HG02588 (cell line): ENCODE data around the gene ELL3.
"Not testable (repeated sequence)": the region's sequence is repeated elsewhere in the genome, so short reads cannot be mapped to it uniquely, and the experiment has no call there.

Experiments
- ATAC-seq: cut with Tn5 transposase; IDR thresholded peaks from one replicate; pipeline ENCODE4 v1.9.1; 2021; ENCODE audit warnings: mild to moderate bottlenecking, moderate library complexity; ENCODE audit not compliant: unreplicated experiment

ELL3 gene

GRCh38 chr15:43776718-43777266 lies at the start of gene ELL3:
ELL3 (minus strand) TSS chr15:43776966; CDS start chr15:43776901, 65 bp downstream.
- peak; percentile 40 for ATAC-seq

DNA sequence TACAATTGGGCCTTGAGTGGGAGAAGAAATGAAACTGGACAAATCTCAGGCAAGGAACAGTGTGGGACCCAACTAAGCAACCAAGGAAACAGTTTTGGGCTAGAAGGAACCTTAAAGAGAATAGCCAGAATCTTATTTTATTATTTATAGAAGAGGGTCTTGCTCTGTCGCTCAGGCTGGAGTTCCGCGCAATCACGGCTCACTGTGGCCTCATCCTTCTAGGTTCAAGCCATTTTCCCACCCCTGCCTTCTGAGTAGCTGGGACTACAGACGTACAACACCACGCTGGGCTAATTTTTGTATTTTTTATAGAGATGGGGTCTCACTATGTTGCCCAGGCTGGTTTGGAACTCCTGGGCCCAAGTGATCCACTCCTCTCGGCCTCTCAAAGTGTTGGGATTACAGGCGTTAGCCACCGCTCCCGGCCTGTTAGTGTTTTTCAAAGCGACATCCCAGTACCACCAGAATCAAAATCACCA lies 49.3 kb upstream of the ELL3 start:
- no peak for ATAC-seq

- ATAC-seq = not testable (repeated sequence)
Measured at GRCh38 chr15:43825305-43825704, 48.5 kb upstream of the ELL3 start.

DNA sequence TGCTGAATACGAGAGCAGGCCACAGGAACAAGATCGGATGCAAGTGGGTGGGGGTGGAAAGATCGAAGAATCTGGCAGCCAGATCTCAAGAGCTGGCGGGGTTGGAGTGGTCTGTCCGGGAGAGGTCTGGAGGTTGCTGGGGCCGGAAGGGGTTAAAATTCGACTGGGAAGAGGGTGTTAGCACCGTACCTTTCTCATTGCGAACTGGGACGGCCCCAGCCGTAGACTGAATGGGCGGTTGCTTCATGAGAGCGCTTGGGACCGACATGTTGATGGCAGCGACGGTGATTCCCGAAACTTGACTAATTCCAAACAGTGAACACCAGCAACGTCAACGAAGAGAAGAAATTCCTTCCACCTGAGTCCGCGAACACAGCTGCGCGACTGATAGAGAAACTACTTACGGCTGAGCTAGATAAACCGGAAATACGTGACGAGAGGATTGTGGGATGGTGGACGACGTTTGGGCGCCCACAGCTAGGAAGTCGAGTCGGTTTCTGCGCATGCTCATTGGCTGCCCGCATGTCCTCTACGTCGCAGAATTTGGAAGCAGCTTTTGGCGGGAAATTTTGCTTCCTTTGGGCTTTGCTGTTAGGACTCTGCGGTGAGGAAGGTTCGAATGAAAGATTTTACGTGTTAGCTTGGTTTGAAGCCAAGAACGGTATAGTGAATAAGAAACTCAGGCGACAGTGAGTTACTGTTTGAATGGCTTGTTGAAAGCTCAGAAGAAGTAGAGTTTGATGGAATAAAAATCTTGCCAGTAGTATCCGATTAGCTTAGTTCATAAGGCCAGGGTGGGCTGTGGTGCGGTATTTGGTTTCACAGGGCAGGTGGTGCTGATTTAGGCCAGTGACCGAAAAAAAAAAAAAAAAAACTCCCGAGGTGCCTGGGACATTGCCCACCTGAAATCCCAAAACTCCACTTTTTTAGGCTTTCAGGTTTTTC lies 47.8 kb upstream of the ELL3 start, which contains the start of gene MFAP1:
TSS of gene MFAP1 (minus strand) at position 389 of the 945 bp plus-strand sequence. CDS start at position 268, 121 bp downstream.
- ATAC-seq = peak; percentile 78

GRCh38 chr15:43821505-43821904 lies 44.7 kb upstream of the ELL3 start:
- ATAC-seq = no peak

DNA sequence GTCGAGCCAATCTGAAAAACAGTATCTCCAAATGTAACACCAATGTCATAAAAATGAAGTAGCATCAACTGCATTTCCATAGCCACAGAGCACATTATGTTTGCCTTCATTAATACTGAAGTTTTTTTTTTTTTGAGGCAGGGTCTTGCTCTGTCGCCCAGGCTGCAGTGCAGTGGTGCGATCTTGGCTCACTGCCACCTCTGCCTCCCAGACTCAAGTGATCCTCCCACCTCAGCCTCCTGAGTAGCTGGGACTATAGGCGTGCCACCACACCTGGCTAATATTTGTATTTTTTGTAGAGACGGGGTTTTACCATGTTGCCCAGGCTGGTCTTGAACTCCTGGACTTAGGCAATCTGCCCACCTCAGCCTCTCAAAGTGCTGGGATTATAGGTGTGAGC lies 38.3 kb upstream of the ELL3 start:
- ATAC-seq = not testable (repeated sequence)

DNA sequence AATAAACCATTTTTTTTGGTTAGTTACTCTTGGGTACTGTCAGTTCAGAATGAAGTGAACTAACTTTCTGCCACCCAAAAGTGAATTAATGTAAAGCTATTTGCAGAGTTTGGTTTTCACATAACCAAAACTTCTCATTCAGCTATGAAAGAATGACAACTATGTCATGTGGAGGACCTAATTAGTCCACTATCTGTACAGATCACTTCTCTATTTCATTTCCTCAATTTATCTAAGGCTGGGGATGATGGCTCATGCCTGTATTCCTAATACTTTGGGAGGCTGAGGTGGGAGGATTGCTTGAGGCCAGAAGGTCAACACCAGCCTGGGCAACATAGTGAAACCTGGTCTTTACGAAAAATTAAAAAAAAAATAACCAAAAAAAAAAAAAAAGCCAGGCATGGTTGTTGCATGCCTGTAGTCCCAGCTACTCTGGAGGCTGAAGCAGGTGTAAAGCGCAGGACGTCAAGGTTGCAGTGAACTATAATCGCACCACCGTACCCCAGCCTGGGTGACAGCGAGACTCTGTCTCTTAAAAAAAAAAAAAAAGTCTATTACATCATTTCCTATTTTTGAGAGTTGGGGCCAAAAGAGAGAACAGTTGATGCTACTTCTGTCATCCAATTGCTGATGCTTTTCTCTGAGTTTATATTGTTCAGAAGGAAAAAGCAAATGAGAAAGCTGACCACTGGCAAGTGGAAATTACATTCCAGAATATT lies 32.4 kb upstream of the ELL3 start:
- peak; percentile 48 for ATAC-seq

DNA sequence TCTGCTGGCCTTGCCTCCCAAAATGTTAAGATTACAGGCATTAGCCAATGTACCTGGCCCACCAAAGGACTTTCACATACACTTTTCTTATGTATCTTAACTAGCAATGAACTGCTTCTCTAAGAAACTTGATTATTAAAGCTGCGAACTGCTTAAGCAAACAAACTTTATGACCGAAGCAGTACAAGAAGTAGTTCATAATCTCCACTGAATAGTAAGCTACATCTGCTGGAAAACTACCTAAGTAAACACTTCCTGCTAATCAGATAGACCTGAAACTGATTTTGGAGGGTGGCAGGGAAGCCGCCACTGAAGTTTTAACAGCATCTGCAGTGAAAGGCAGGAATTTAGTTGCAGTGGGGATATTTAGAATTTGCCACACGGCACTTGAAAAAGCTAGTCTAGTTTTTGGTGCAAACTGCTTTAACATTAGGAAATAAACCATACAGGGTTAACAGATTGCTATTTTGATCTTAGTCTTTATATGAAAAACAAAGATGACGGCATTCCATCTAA lies 31.7 kb upstream of the ELL3 start:
- ATAC-seq = no peak

DNA sequence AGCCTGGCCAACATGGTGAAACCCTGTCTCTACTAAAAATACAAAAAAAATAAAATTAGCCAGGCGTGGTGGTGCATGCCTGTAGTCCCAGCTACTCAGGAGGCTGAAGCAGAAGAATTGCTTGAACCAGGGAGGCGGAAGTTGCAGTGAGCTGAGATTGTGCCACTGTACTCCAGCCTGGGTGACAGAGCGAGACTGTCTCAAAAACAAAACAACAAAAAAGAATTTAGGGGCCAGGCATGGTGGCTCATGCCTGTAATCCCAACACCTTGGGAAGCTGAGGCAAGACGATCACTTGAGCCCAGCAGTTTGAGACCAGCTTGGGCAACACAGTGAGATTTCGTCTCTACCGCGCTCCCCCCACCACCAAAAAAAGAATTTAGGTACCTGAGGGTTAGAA lies 25.9 kb upstream of the ELL3 start:
- not testable (repeated sequence) for ATAC-seq

DNA sequence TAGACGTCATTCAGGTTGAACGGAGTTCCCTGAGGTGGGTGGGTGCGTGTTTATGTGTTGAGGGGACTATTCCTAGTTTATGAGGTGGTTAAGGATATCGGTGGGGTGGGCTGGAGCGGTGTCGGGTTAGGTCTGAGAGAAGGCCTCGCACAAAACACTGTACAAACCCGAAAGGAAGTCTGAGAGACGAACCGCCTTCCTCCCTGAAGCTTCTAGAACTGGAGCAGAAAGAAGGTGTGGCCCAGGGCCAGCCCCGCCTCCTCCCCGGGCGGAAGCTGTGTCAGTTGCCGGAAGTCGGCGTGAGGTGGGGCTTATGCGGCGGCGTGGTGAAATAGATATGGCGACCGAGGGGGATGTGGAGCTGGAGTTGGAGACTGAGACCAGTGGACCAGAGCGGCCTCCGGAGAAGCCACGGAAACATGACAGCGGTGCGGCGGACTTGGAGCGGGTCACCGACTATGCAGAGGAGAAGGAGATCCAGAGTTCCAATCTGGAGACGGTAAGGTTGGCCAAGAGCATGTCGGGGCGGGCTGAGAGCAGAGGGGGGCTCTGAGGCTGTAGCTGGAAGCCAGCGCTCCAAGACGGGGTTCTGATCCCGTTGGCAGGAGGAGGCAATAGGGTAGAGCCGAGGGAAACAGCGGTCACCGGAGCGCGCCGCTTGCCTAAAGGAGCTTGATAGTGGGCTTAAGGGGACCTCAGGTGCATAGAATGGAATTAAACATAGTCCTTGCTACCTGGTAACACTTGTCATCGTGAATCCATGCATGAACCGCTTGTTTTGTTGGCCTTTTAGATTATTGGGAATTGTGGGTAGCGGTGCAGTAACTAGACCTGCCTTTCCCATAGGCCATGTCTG lies 23.7 kb upstream of the ELL3 start, which contains the start of gene HYPK:
TSS of gene HYPK (plus strand) at position 314 of the 856 bp plus-strand sequence. CDS start at position 338, 24 bp downstream.
- peak; percentile 90 for ATAC-seq

- ATAC-seq = no peak
Measured at GRCh38 chr15:43799945-43800285, 23.1 kb upstream of the ELL3 start, which contains the start of gene SERINC4. SERINC4 (minus strand) TSS chr15:43800220; CDS start chr15:43799986, 234 bp downstream.

DNA sequence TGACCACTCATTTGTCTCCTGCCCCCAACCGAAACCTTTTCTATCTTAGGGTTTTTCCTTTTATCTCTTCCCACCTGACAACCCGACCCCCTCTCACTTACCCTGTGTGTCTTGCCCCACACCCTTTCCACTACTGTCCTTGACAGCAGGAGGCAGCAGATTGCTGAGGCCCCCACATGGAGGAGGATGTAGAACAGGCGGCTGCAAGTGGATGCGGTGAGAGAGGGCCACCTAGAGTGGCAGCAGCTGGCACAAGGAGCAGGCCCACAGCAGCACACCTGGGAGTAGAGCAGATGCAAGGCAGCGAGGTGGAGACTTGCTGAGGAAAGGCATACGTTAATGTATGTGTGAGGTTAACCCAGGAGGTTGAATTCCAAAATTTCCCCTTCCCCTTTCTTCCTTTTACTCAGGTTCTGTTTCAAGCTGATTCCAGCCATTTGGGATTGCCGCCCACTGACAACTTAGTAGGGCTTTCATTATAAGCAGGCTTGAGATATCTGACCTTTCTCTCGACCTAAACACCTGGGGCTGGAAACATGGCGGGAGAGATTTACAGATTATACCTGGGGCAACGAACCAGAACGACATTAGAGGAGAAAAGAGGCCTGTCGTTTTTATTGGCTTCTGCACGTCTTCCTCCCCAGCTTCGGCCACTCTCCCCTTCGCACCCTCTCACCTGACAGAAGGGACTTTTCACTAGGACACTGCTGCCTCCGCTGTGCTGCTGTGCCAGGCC lies 22.6 kb upstream of the ELL3 start:
- no peak for ATAC-seq

- ATAC-seq = no peak
Measured at GRCh38 chr15:43796566-43796965, 19.8 kb upstream of the ELL3 start.

- ATAC-seq = no peak
Measured at GRCh38 chr15:43795997-43796396, 19.2 kb upstream of the ELL3 start.

GRCh38 chr15:43795197-43795596 lies 18.4 kb upstream of the ELL3 start:
- ATAC-seq = no peak

DNA sequence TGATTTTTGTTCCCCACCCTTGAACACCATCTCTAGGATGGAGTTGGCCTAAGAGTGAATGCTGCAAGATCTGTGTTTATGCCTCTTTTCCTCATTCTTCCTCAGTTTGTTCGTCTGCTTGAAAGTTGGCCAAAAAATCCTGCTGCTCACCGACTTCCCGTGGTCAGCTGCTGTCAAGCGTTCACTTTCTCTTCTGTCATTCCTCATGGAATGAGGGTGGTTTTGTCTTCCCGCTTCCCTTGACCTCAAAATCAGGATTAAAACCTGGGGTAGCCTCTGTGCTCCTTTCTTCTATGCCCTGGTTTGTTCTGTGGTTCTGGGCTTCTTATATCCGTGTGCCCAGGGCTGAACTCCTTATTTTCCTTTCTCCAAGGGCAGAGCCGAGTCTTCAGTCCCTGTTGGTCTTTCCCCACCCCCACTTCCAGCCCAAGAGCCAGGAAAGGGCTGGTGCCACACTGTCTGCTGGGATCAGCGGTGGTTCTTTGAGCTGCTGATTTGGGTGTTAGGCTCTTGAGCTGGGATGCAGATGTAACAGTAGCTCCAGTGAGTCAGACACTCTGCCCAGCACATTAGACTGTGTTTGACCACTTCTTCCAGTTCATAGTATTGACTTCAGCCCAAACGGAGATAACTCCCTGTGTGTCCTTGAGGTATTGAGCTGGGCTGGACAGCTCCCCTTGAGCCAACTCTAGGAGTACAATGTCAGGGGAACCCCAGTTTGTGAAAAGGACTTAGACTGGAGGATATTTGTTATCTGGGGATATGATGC lies 17.7 kb upstream of the ELL3 start:
- ATAC-seq = no peak

DNA sequence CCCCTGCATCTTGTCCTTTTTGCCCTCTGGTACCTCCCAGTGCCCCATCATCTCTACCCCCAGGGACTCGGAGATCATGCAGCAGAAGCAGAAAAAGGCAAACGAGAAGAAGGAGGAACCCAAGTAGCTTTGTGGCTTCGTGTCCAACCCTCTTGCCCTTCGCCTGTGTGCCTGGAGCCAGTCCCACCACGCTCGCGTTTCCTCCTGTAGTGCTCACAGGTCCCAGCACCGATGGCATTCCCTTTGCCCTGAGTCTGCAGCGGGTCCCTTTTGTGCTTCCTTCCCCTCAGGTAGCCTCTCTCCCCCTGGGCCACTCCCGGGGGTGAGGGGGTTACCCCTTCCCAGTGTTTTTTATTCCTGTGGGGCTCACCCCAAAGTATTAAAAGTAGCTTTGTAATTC lies 16.9 kb upstream of the ELL3 start:
- ATAC-seq = no peak

GRCh38 chr15:43792761-43793476 lies 16.2 kb upstream of the ELL3 start:
- ATAC-seq = no peak
